GM12801 (cell line): ENCODE data around the gene PRM1.

Experiments used
- CTCF ChIP-seq: IDR thresholded peaks from one replicate; pipeline ENCODE4 v1.5.1; 2011; ENCODE audit warnings: control low read depth; ENCODE audit not compliant: insufficient read length; ENCODE audit errors: extremely low read depth

Gene PRM1

GRCh38 chr16:11280616-11281522, at the start of gene PRM1:
Gene PRM1, minus strand, starts transcription at chr16:11281330. Its CDS starts 92 bp downstream, at chr16:11281238.
- TF ChIP-seq CTCF, result no peak

GRCh38 chr16:11330526-11331237, 49.6 kb upstream of the PRM1 start:
- no peak for TF ChIP-seq CTCF

GRCh38 chr16:11329891-11330290, 48.8 kb upstream of the PRM1 start:
- no peak for TF ChIP-seq CTCF

GRCh38 chr16:11329071-11329491, 48.0 kb upstream of the PRM1 start:
- TF ChIP-seq CTCF, result no peak

- no peak for TF ChIP-seq CTCF
These were observed 47.3 kb upstream of the PRM1 start for GRCh38 chr16:11328172-11329070.

- no peak for TF ChIP-seq CTCF
These were observed 46.4 kb upstream of the PRM1 start for GRCh38 chr16:11327277-11328171.
